MV-4-11 (cell line): Measurements from ENCODE around the gene MMAB.

ENCODE experiments used
- DNase-seq: peaks from one replicate; lab custom pipeline; 2025; lab: John Stamatoyannopoulos, UW

The MMAB gene

GRCh38 chr12:109573029-109573913, at the start of gene MMAB, which contains the start of gene MVK:
MMAB (minus strand) TSS chr12:109573504; CDS start chr12:109573480, 24 bp downstream.
MVK (plus strand) TSS chr12:109573794; CDS start chr12:109574823, 1,029 bp downstream.
- peak; percentile 100 for DNase-seq

- DNase-seq: peak; percentile 19
Observed at GRCh38 chr12:109621901-109622364, 48.6 kb upstream of the MMAB start.

GRCh38 chr12:109621211-109621694, 47.9 kb upstream of the MMAB start:
- no peak for DNase-seq

GRCh38 chr12:109619002-109619604, 45.8 kb upstream of the MMAB start:
- DNase-seq: no peak

GRCh38 chr12:109618082-109618481, 44.8 kb upstream of the MMAB start:
- DNase-seq: no peak

GRCh38 chr12:109617491-109617890, 44.2 kb upstream of the MMAB start:
- no peak for DNase-seq

- DNase-seq: no peak
Observed at GRCh38 chr12:109615556-109616229, 42.4 kb upstream of the MMAB start.

- DNase-seq: no peak
Observed at GRCh38 chr12:109613649-109614455, 40.5 kb upstream of the MMAB start.

- DNase-seq: no peak
Observed at GRCh38 chr12:109612975-109613502, 39.7 kb upstream of the MMAB start.

- no peak for DNase-seq
Observed at GRCh38 chr12:109612003-109612402, 38.7 kb upstream of the MMAB start.

GRCh38 chr12:109611223-109611622, 37.9 kb upstream of the MMAB start:
- DNase-seq: no peak

- DNase-seq: no peak
Observed at GRCh38 chr12:109610523-109610922, 37.2 kb upstream of the MMAB start.

- no peak for DNase-seq
Observed at GRCh38 chr12:109609342-109609741, 36.0 kb upstream of the MMAB start.

GRCh38 chr12:109608793-109609192, 35.5 kb upstream of the MMAB start:
- no peak for DNase-seq

GRCh38 chr12:109608270-109608669, 35.0 kb upstream of the MMAB start:
- DNase-seq: no peak

GRCh38 chr12:109607618-109608017, 34.3 kb upstream of the MMAB start:
- DNase-seq: no peak

- no peak for DNase-seq
Observed at GRCh38 chr12:109606320-109607028, 33.2 kb upstream of the MMAB start.

GRCh38 chr12:109605599-109606228, 32.4 kb upstream of the MMAB start:
- DNase-seq: no peak

- no peak for DNase-seq
Observed at GRCh38 chr12:109605016-109605415, 31.7 kb upstream of the MMAB start.

GRCh38 chr12:109604132-109604585, 30.9 kb upstream of the MMAB start:
- DNase-seq: no peak
